ENCODE results near the gene AHNAK. TPM values are rescaled to one million over a fixed set of nuclear protein-coding genes. Genes with fewer than 3 reads are reported as not detected.
"Not testable (repeated sequence)": the region's sequence is repeated elsewhere in the genome, so short reads cannot be mapped to it uniquely, and the experiment has no call there.

The AHNAK gene
- total and polyA plus RNA-seq, 2 experiments from 2014 or later = 167 to 548 TPM

GRCh38 chr11:62387381-62387780 lies 159.2 kb downstream of the AHNAK start:
- Histone ChIP-seq H3K9me2 (ENCODE audit: insufficient read depth) (no peaks in the 10 kb centered on the region), H3K79me2 (ENCODE audit: insufficient read depth) (no peaks in the 10 kb centered on the region), H3K4me2 (ENCODE audit: unreplicated experiment) (no peak overlapping the region), H3K9me3 (ENCODE audit: low read depth) (no peaks in the 10 kb centered on the region), H3K27me3 (replicated peaks; ENCODE audit: insufficient read depth) (no peaks in the 10 kb centered on the region), H3K27ac (no peak overlapping the region), H3K4me1 (ENCODE audit: insufficient read depth) (no peaks in the 10 kb centered on the region), H4K20me1 (ENCODE audit: insufficient read depth) (no peaks in the 10 kb centered on the region), H3F3A (ENCODE audit: insufficient read depth) (no peaks in the 10 kb centered on the region; the same call in 1 of the 2 replicates), H2AFZ (no peak overlapping the region), H3K9ac (no peak overlapping the region), H3K4me3 (no peak overlapping the region), H3K36me3 (ENCODE audit: low read depth) (no peaks in the 10 kb centered on the region)
- TF ChIP-seq EZH2 (IDR thresholded peaks at IDR 0.05; ENCODE audit: insufficient read depth, poor library complexity, severe bottlenecking) = no peak
- no peak for TF ChIP-seq EZH2phosphoT487 (IDR thresholded peaks at IDR 0.05; ENCODE audit: insufficient read depth, low read depth)
- in situ Hi-C loops (cut with MboI) = loop anchor here (25.0 kb wide), 1 partner anchor 300 kb away; the partner anchor contains the start of genes LRRN4CL and UBXN1
- DNase-seq = no peak
- WGBS, 2 experiments (ENCODE audit: low coverage in 1 of 2, low lambda C conversion rate in 2 of 2, missing lambda C conversion rate in 2 of 2) = 63 to 69% methylated on average over 3 of the region's 3 CpGs

- WGBS, 2 experiments (ENCODE audit: low coverage in 1 of 2, low lambda C conversion rate in 2 of 2, missing lambda C conversion rate in 2 of 2) = 82 to 83% methylated on average over 3 of the region's 3 CpGs
- H3K27me3 ChIP-seq (replicated peaks; ENCODE audit: insufficient read depth); DNase-seq; H3K36me3 ChIP-seq (ENCODE audit: low read depth); H4K20me1 ChIP-seq (ENCODE audit: insufficient read depth); H3K4me3 ChIP-seq; H3K9ac ChIP-seq; H3K27ac ChIP-seq; H3K4me1 ChIP-seq (ENCODE audit: insufficient read depth); H2AFZ ChIP-seq; H3K9me2 ChIP-seq (ENCODE audit: insufficient read depth); H3K79me2 ChIP-seq (ENCODE audit: insufficient read depth); H3K4me2 ChIP-seq (ENCODE audit: unreplicated experiment); H3K9me3 ChIP-seq (ENCODE audit: low read depth); H3F3A ChIP-seq (ENCODE audit: insufficient read depth): not testable (repeated sequence)
- in situ Hi-C loops (cut with MboI) = loop anchor here (25.0 kb wide), 1 partner anchor 301 kb away; the partner anchor contains the start of genes LRRN4CL and UBXN1
These were observed 160.5 kb downstream of the AHNAK start for GRCh38 chr11:62386083-62386482.

GRCh38 chr11:62383822-62384221 lies 162.8 kb downstream of the AHNAK start:
- Histone ChIP-seq H3K9me2 (ENCODE audit: insufficient read depth) (no peaks in the 10 kb centered on the region), H3K4me2 (ENCODE audit: unreplicated experiment) (no peak overlapping the region), H3K4me3 (no peak overlapping the region), H3K4me1 (ENCODE audit: insufficient read depth) (no peaks in the 10 kb centered on the region), H2AFZ (no peak overlapping the region), H3F3A (ENCODE audit: insufficient read depth) (no peaks in the 10 kb centered on the region; the same call in 1 of the 2 replicates), H3K36me3 (ENCODE audit: low read depth) (no peaks in the 10 kb centered on the region), H3K9ac (no peak overlapping the region), H3K79me2 (ENCODE audit: insufficient read depth) (no peaks in the 10 kb centered on the region), H3K9me3 (ENCODE audit: low read depth) (no peaks in the 10 kb centered on the region), H4K20me1 (ENCODE audit: insufficient read depth) (no peaks in the 10 kb centered on the region), H3K27me3 (replicated peaks; ENCODE audit: insufficient read depth) (no peaks in the 10 kb centered on the region), H3K27ac (no peak overlapping the region)
- in situ Hi-C loops (cut with MboI) = loop anchor here (25.0 kb wide), 1 partner anchor 303 kb away; the partner anchor contains the start of genes LRRN4CL and UBXN1
- TF ChIP-seq EZH2phosphoT487 (IDR thresholded peaks at IDR 0.05; ENCODE audit: insufficient read depth, low read depth) (no peak), EZH2 (IDR thresholded peaks at IDR 0.05; ENCODE audit: insufficient read depth, poor library complexity, severe bottlenecking) (no peak)
- WGBS, 2 experiments (ENCODE audit: low coverage in 1 of 2, low lambda C conversion rate in 2 of 2, missing lambda C conversion rate in 2 of 2) = 9 to 12% methylated on average over 6 of the region's 6 CpGs
- DNase-seq = peak; percentile 32

Small RNA genes within 50 kb of the gene (microRNA-seq; reads per million reads assigned to microRNA genes)
- not detected for gene MIR6747 (ENCODE audit: borderline number of aligned reads)

Small RNA genes within 50 kb of the gene (small RNA-seq; reads per million reads assigned to genes)
- gene EEF1G (ENCODE audit: low read depth, low replicate concordance) (not detected), gene MIR6747 (ENCODE audit: low read depth, low replicate concordance) (not detected)

Other genes starting within 250 kb of the AHNAK start
- gene SCGB1D4, start 247.7 kb downstream of the AHNAK start, total RNA-seq (2014; rRNA removed; shearing (Covaris generic)) = not detected in 2 replicates
- not detected in 2 replicates for gene SCGB1D4, start 247.7 kb downstream of the AHNAK start, polyA plus RNA-seq (2016; fragmentation: Nextera tagmentation; extraction: Ambion mirVana)
- gene ASRGL1, start 209.4 kb downstream of the AHNAK start, total RNA-seq (2014; rRNA removed; shearing (Covaris generic)) = 0.43 TPM in 1 of 2 replicates, not detected in the other
- gene ASRGL1, start 209.4 kb downstream of the AHNAK start, polyA plus RNA-seq (2016; fragmentation: Nextera tagmentation; extraction: Ambion mirVana) = 0.59 and 1.2 TPM in 2 replicates
- not detected in 2 replicates for gene SCGB1A1, start 127.8 kb downstream of the AHNAK start, total RNA-seq (2014; rRNA removed; shearing (Covaris generic))
- gene SCGB1A1, start 127.8 kb downstream of the AHNAK start, polyA plus RNA-seq (2016; fragmentation: Nextera tagmentation; extraction: Ambion mirVana) = not detected in 2 replicates
- gene EEF1G, start 27.1 kb upstream of the AHNAK start, total RNA-seq (2014; rRNA removed; shearing (Covaris generic)) = 1,322 and 1,677 TPM in 2 replicates
- 533 and 544 TPM in 2 replicates for gene EEF1G, start 27.1 kb upstream of the AHNAK start, polyA plus RNA-seq (2016; fragmentation: Nextera tagmentation; extraction: Ambion mirVana)
- gene TUT1, start 44.7 kb upstream of the AHNAK start, total RNA-seq (2014; rRNA removed; shearing (Covaris generic)) = 6.1 and 7.7 TPM in 2 replicates
- gene TUT1, start 44.7 kb upstream of the AHNAK start, polyA plus RNA-seq (2016; fragmentation: Nextera tagmentation; extraction: Ambion mirVana) = 11.1 and 12.1 TPM in 2 replicates
- gene MTA2, start 55.1 kb upstream of the AHNAK start, total RNA-seq (2014; rRNA removed; shearing (Covaris generic)) = 98.8 and 114 TPM in 2 replicates
- gene MTA2, start 55.1 kb upstream of the AHNAK start, polyA plus RNA-seq (2016; fragmentation: Nextera tagmentation; extraction: Ambion mirVana) = 26.3 and 28.9 TPM in 2 replicates
- gene EML3, start 66.0 kb upstream of the AHNAK start, total RNA-seq (2014; rRNA removed; shearing (Covaris generic)) = 43.4 and 47.2 TPM in 2 replicates
- gene EML3, start 66.0 kb upstream of the AHNAK start, polyA plus RNA-seq (2016; fragmentation: Nextera tagmentation; extraction: Ambion mirVana) = 32.8 and 34.8 TPM in 2 replicates
- 3.4 and 6.5 TPM in 2 replicates for gene ROM1, start 66.5 kb upstream of the AHNAK start, total RNA-seq (2014; rRNA removed; shearing (Covaris generic))
- 5.4 and 8.8 TPM in 2 replicates for gene ROM1, start 66.5 kb upstream of the AHNAK start, polyA plus RNA-seq (2016; fragmentation: Nextera tagmentation; extraction: Ambion mirVana)
- 32.1 and 35.6 TPM in 2 replicates for gene B3GAT3, start 75.2 kb upstream of the AHNAK start, total RNA-seq (2014; rRNA removed; shearing (Covaris generic))
- 44.2 and 46.7 TPM in 2 replicates for gene B3GAT3, start 75.2 kb upstream of the AHNAK start, polyA plus RNA-seq (2016; fragmentation: Nextera tagmentation; extraction: Ambion mirVana)
- gene GANAB, start 99.8 kb upstream of the AHNAK start, total RNA-seq (2014; rRNA removed; shearing (Covaris generic)) = 307 and 312 TPM in 2 replicates
- 224 and 225 TPM in 2 replicates for gene GANAB, start 99.8 kb upstream of the AHNAK start, polyA plus RNA-seq (2016; fragmentation: Nextera tagmentation; extraction: Ambion mirVana)
- 26.4 and 30.4 TPM in 2 replicates for gene INTS5, start 106.5 kb upstream of the AHNAK start, total RNA-seq (2014; rRNA removed; shearing (Covaris generic))
- gene INTS5, start 106.5 kb upstream of the AHNAK start, polyA plus RNA-seq (2016; fragmentation: Nextera tagmentation; extraction: Ambion mirVana) = 17.1 and 18.9 TPM in 2 replicates
- 16.6 and 24.2 TPM in 2 replicates for gene C11orf98, start 118.4 kb upstream of the AHNAK start, total RNA-seq (2014; rRNA removed; shearing (Covaris generic))
- gene C11orf98, start 118.4 kb upstream of the AHNAK start, polyA plus RNA-seq (2016; fragmentation: Nextera tagmentation; extraction: Ambion mirVana) = 76.8 and 77.9 TPM in 2 replicates
- gene CSKMT, start 118.5 kb upstream of the AHNAK start, total RNA-seq (2014; rRNA removed; shearing (Covaris generic)) = 5.4 and 6.1 TPM in 2 replicates
- gene CSKMT, start 118.5 kb upstream of the AHNAK start, polyA plus RNA-seq (2016; fragmentation: Nextera tagmentation; extraction: Ambion mirVana) = 2.9 and 3.6 TPM in 2 replicates
- gene UQCC3, start 124.9 kb upstream of the AHNAK start, total RNA-seq (2014; rRNA removed; shearing (Covaris generic)) = 2.3 and 5.9 TPM in 2 replicates
- 14.5 and 15.1 TPM in 2 replicates for gene UQCC3, start 124.9 kb upstream of the AHNAK start, polyA plus RNA-seq (2016; fragmentation: Nextera tagmentation; extraction: Ambion mirVana)
- 5.8 and 12.6 TPM in 2 replicates for gene LBHD1, start 125.5 kb upstream of the AHNAK start, total RNA-seq (2014; rRNA removed; shearing (Covaris generic))
- gene LBHD1, start 125.5 kb upstream of the AHNAK start, polyA plus RNA-seq (2016; fragmentation: Nextera tagmentation; extraction: Ambion mirVana) = 3.6 and 4.3 TPM in 2 replicates
- gene UBXN1, start 132.3 kb upstream of the AHNAK start, total RNA-seq (2014; rRNA removed; shearing (Covaris generic)) = 131 and 135 TPM in 2 replicates
- 84.0 and 85.3 TPM in 2 replicates for gene UBXN1, start 132.3 kb upstream of the AHNAK start, polyA plus RNA-seq (2016; fragmentation: Nextera tagmentation; extraction: Ambion mirVana)
- 6.9 and 12.3 TPM in 2 replicates for gene LRRN4CL, start 142.7 kb upstream of the AHNAK start, total RNA-seq (2014; rRNA removed; shearing (Covaris generic))
- gene LRRN4CL, start 142.7 kb upstream of the AHNAK start, polyA plus RNA-seq (2016; fragmentation: Nextera tagmentation; extraction: Ambion mirVana) = 2.1 and 2.3 TPM in 2 replicates
- gene BSCL2, start 160.6 kb upstream of the AHNAK start, total RNA-seq (2014; rRNA removed; shearing (Covaris generic)) = 51.0 and 63.5 TPM in 2 replicates
- gene BSCL2, start 160.6 kb upstream of the AHNAK start, polyA plus RNA-seq (2016; fragmentation: Nextera tagmentation; extraction: Ambion mirVana) = 74.5 and 79.0 TPM in 2 replicates
- gene GNG3, start 160.9 kb upstream of the AHNAK start, total RNA-seq (2014; rRNA removed; shearing (Covaris generic)) = not detected in 2 replicates
- 0.29 TPM in 1 of 2 replicates, not detected in the other for gene GNG3, start 160.9 kb upstream of the AHNAK start, polyA plus RNA-seq (2016; fragmentation: Nextera tagmentation; extraction: Ambion mirVana)
- 2.9 and 5.0 TPM in 2 replicates for gene HNRNPUL2, start 180.7 kb upstream of the AHNAK start, total RNA-seq (2014; rRNA removed; shearing (Covaris generic))
- 2.1 and 3.1 TPM in 2 replicates for gene HNRNPUL2, start 180.7 kb upstream of the AHNAK start, polyA plus RNA-seq (2016; fragmentation: Nextera tagmentation; extraction: Ambion mirVana)
- 28.9 and 54.6 TPM in 2 replicates for gene TTC9C, start 181.7 kb upstream of the AHNAK start, total RNA-seq (2014; rRNA removed; shearing (Covaris generic))
- 40.1 and 46.6 TPM in 2 replicates for gene TTC9C, start 181.7 kb upstream of the AHNAK start, polyA plus RNA-seq (2016; fragmentation: Nextera tagmentation; extraction: Ambion mirVana)
- 6.6 and 8.0 TPM in 2 replicates for gene ZBTB3, start 207.4 kb upstream of the AHNAK start, total RNA-seq (2014; rRNA removed; shearing (Covaris generic))
- 4.9 and 5.5 TPM in 2 replicates for gene ZBTB3, start 207.4 kb upstream of the AHNAK start, polyA plus RNA-seq (2016; fragmentation: Nextera tagmentation; extraction: Ambion mirVana)
- 61.2 and 73.3 TPM in 2 replicates for gene POLR2G, start 214.8 kb upstream of the AHNAK start, total RNA-seq (2014; rRNA removed; shearing (Covaris generic))
- gene POLR2G, start 214.8 kb upstream of the AHNAK start, polyA plus RNA-seq (2016; fragmentation: Nextera tagmentation; extraction: Ambion mirVana) = 154 and 156 TPM in 2 replicates
- gene TAF6L, start 224.6 kb upstream of the AHNAK start, total RNA-seq (2014; rRNA removed; shearing (Covaris generic)) = 11.6 and 22.5 TPM in 2 replicates
- gene TAF6L, start 224.6 kb upstream of the AHNAK start, polyA plus RNA-seq (2016; fragmentation: Nextera tagmentation; extraction: Ambion mirVana) = 8.2 and 9.1 TPM in 2 replicates
- gene TMEM179B, start 240.6 kb upstream of the AHNAK start, total RNA-seq (2014; rRNA removed; shearing (Covaris generic)) = 73.3 and 151 TPM in 2 replicates
- gene TMEM179B, start 240.6 kb upstream of the AHNAK start, polyA plus RNA-seq (2016; fragmentation: Nextera tagmentation; extraction: Ambion mirVana) = 140 and 150 TPM in 2 replicates
- gene TMEM223, start 245.2 kb upstream of the AHNAK start, total RNA-seq (2014; rRNA removed; shearing (Covaris generic)) = 32.0 and 33.4 TPM in 2 replicates
- gene TMEM223, start 245.2 kb upstream of the AHNAK start, polyA plus RNA-seq (2016; fragmentation: Nextera tagmentation; extraction: Ambion mirVana) = 31.4 and 34.2 TPM in 2 replicates